Tibial artery (tissue), 4 donors: ENCODE measurements around the gene IGF1R.

ENCODE experiments used
- DNase-seq, 2 donors: peaks; one replicate each; pipeline ENCODE4 v3.0.0-alpha.2; 2019
- H3K27ac ChIP-seq, 2 donors: fragments of 200-600 bp; sonication (generic) in 1 of 2; 1 replicate in 1 of 2; 2 replicates in 1 of 2; pipeline ENCODE4 v1.5.1; 2018 to 2019; ENCODE audit warnings: mild to moderate bottlenecking in 1 of 2
- H3K27me3 ChIP-seq, 2 donors: fragments of 200-600 bp; sonication (generic) in 1 of 2; one replicate each; pipeline versions ENCODE4 v1.5.1 to v1.6.0; 2016 to 2019
- H3K36me3 ChIP-seq, 3 donors: fragments of 200-600 bp; sonication (generic) in 2 of 3; one replicate each; pipeline ENCODE4 v1.5.1; 2016 to 2019; ENCODE audit warnings: mild to moderate bottlenecking in 2 of 3
- H3K4me1 ChIP-seq, 4 donors: fragments of 200-600 bp; sonication (generic) in 2 of 4; 1 replicate in 3 of 4; 2 replicates in 1 of 4; pipeline ENCODE4 v1.5.1; 2016 to 2019
- H3K4me3 ChIP-seq, 2 donors: fragments of 200-600 bp; sonication (generic) in 1 of 2; 1 replicate in 1 of 2; 2 replicates in 1 of 2; pipeline ENCODE4 v1.5.1; 2018 to 2019; ENCODE audit warnings: mild to moderate bottlenecking in 2 of 2
- H3K9me3 ChIP-seq, 3 donors: fragments of 200-600 bp; sonication (generic) in 1 of 3; one replicate each; pipeline ENCODE4 v1.5.1; 2016 to 2019
- CTCF ChIP-seq, 2 experiments: fragments of 200-600 bp in 1 of 2; fragments of 450-650 bp in 1 of 2; IDR thresholded peaks; one replicate each; pipeline ENCODE4 v1.5.1; 2017 to 2019; ENCODE audit warnings: antibody characterized with exemption in 2 of 2, mild to moderate bottlenecking in 1 of 2, moderate library complexity in 1 of 2
- intact Hi-C: fragments of 100-400 bp; cut with DNase I; formaldehyde crosslinking; loops from one replicate; pipeline ENCODE4 v1.15.0; 2023; ENCODE audit warnings: low total_unique reads

IGF1R gene

GRCh38 chr15:98745179-98745578, 96.8 kb downstream of the IGF1R start:
- Histone ChIP-seq H3K27me3 (no peaks in the 10 kb centered on the region), H3K9me3 (no peaks in the 10 kb centered on the region), H3K4me1 (peaks cover 0 to 98% (median 38%) of the 10 kb centered on the region in 4 donors), H3K36me3 (no peaks in the 10 kb centered on the region), H3K27ac (no peak overlapping the region), H3K4me3 (no peak overlapping the region)
- no peak for DNase-seq
- no peak for TF ChIP-seq CTCF (IDR thresholded peaks at IDR 0.05)
- intact Hi-C loops: no loop called here

GRCh38 chr15:98745650-98746374, 97.5 kb downstream of the IGF1R start:
- H3K36me3 ChIP-seq: no peaks in the 10 kb centered on the region
- H3K4me1 ChIP-seq: peaks cover 0 to 98% (median 38%) of the 10 kb centered on the region in 4 donors
- no peak overlapping the region for H3K4me3 ChIP-seq
- H3K9me3 ChIP-seq: no peaks in the 10 kb centered on the region
- no peak overlapping the region for H3K27ac ChIP-seq
- intact Hi-C loops: no loop called here
- TF ChIP-seq CTCF (IDR thresholded peaks at IDR 0.05): no peak
- H3K27me3 ChIP-seq: no peaks in the 10 kb centered on the region
- DNase-seq: no peak

- DNase-seq: no peak
These were observed 98.2 kb downstream of the IGF1R start for GRCh38 chr15:98746375-98747155.

GRCh38 chr15:98751767-98752166, 103.4 kb downstream of the IGF1R start:
- Histone ChIP-seq H3K36me3 (no peaks in the 10 kb centered on the region), H3K27ac (no peak overlapping the region), H3K9me3 (no peaks in the 10 kb centered on the region), H3K4me1 (peaks cover 0 to 93% (median 35%) of the 10 kb centered on the region in 4 donors), H3K4me3 (no peak overlapping the region), H3K27me3 (no peaks in the 10 kb centered on the region)
- TF ChIP-seq CTCF (IDR thresholded peaks at IDR 0.05): no peak
- intact Hi-C loops: no loop called here
- no peak for DNase-seq

More at GRCh38 chr15:98746375-98747155, 98.2 kb downstream of the IGF1R start:
- intact Hi-C loops: no loop called here
- H3K4me1 ChIP-seq: peaks cover 0 to 98% (median 36%) of the 10 kb centered on the region in 4 donors
- H3K4me3 ChIP-seq: no peak overlapping the region
- H3K27me3 ChIP-seq: no peaks in the 10 kb centered on the region
- no peak for TF ChIP-seq CTCF (IDR thresholded peaks at IDR 0.05)
- no peak overlapping the region for H3K27ac ChIP-seq
- no peaks in the 10 kb centered on the region for H3K36me3 ChIP-seq
- H3K9me3 ChIP-seq: no peaks in the 10 kb centered on the region

- no peaks in the 10 kb centered on the region for H3K9me3 ChIP-seq
- H3K4me3 ChIP-seq: peak overlapping the region; percentile 29 to 35
- H3K36me3 ChIP-seq: no peaks in the 10 kb centered on the region
- DNase-seq: no peak
- H3K27ac ChIP-seq: peak overlapping the region; percentile 24 to 54
- H3K27me3 ChIP-seq: no peaks in the 10 kb centered on the region
- intact Hi-C loops: no loop called here
- peaks cover 0 to 94% (median 35%) of the 10 kb centered on the region in 4 donors for H3K4me1 ChIP-seq
- no peak for TF ChIP-seq CTCF (IDR thresholded peaks at IDR 0.05)
These were observed 105.7 kb downstream of the IGF1R start for GRCh38 chr15:98753726-98754656.
